Measurements from ENCODE around the gene TANC2.
A peak's percentile ranks its signal among the peaks of the same experiment; 100 is the strongest.

The TANC2 gene

GRCh38 chr17:62964506-62964905 lies 1.5 kb upstream of the TANC2 start:
- H2AK5ac ChIP-seq (ENCODE audit: low read length): no peak overlapping the region
- H3K27ac ChIP-seq (ENCODE audit: low read depth, low read length): no peak overlapping the region
- H4K91ac ChIP-seq (ENCODE audit: low read depth, low read length): no peak overlapping the region
- no peak overlapping the region for H2BK120ac ChIP-seq (ENCODE audit: insufficient read depth, low read length, poor library complexity)
- H3K4ac ChIP-seq (ENCODE audit: low read depth, low read length): no peak overlapping the region
- H3K18ac ChIP-seq (ENCODE audit: low read length): no peak overlapping the region
- no peaks in the 10 kb centered on the region for H3K36me3 ChIP-seq (ENCODE audit: control insufficient read depth in 1 of 2, insufficient read depth in 2 of 2, low read length in 2 of 2)
- H3K14ac ChIP-seq (ENCODE audit: low read length): no peak overlapping the region
- H4K12ac ChIP-seq (ENCODE audit: low read depth, low read length): no peak overlapping the region
- H3K4me2 ChIP-seq (ENCODE audit: low read length): no peak overlapping the region
- no peak for DNase-seq
- no peak overlapping the region for H2BK5ac ChIP-seq (ENCODE audit: low read depth, low read length, poor library complexity)
- H4K8ac ChIP-seq (ENCODE audit: low read depth, low read length): no peak overlapping the region
- H3K27me3 ChIP-seq (ENCODE audit: insufficient read depth, low read length): no peaks in the 10 kb centered on the region
- no peak overlapping the region for H3K4me3 ChIP-seq (ENCODE audit: low read depth, low read length)
- H3K9me3 ChIP-seq (ENCODE audit: insufficient read depth, low read depth, low read length): no peaks in the 10 kb centered on the region
- no peak overlapping the region for H2AFZ ChIP-seq (ENCODE audit: insufficient read depth, low read length, poor library complexity)
- no peak overlapping the region for H3K9ac ChIP-seq (ENCODE audit: low read length)
- WGBS (ENCODE audit: extremely low coverage, insufficient coverage, insufficient read length): no CpG with 5 or more reads among the region's 4 CpGs
- no peak overlapping the region for H3K23ac ChIP-seq (ENCODE audit: low read length)
- H3K79me1 ChIP-seq (ENCODE audit: low read length): peaks cover 16% of the 10 kb centered on the region
- no peak overlapping the region for H2BK12ac ChIP-seq (ENCODE audit: low read length)
- H3K79me2 ChIP-seq (ENCODE audit: control insufficient read depth, insufficient read depth, low read length, poor library complexity): peaks cover 13% of the 10 kb centered on the region
- H3K4me1 ChIP-seq (ENCODE audit: control insufficient read depth in 1 of 2, insufficient read depth in 2 of 2, low read length in 2 of 2): peaks cover 0 to 6% of the 10 kb centered on the region in 2 experiments

DNA sequence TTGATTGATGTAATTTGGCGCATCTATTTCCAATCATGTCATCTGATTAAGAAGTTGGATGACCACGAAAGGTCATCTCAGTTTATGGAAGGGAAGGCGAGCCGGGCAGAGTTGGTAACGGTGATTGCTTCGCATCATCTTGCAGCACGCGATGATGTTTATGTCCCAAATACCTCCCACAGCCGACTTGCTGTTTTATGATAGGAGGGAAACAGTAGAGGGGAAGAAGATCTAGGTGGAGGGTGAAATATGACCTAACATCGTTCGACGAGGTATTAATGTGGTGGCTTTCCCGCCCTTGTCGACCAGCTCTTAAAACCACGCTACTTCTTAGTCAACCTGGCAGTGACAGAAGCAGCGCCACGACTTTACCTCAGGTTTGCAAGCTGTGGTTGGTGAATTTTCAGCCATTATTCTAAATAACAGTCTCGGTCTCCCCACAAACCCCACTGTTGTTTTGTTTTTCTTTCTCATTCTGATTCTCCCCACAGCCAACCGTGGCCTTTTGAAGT lies 805 bp upstream of the TANC2 start:
- Histone ChIP-seq H3K9me3 (ENCODE audit: insufficient read depth, low read depth, low read length) (no peaks in the 10 kb centered on the region), H3K27ac (ENCODE audit: low read depth, low read length) (peak overlapping the region; percentile 98), H3K79me2 (ENCODE audit: control insufficient read depth, insufficient read depth, low read length, poor library complexity) (peaks cover 13% of the 10 kb centered on the region), H2AK5ac (ENCODE audit: low read length) (no peak overlapping the region), H4K8ac (ENCODE audit: low read depth, low read length) (peak overlapping the region; percentile 90), H3K4me2 (ENCODE audit: low read length) (peak overlapping the region; percentile 85), H2BK12ac (ENCODE audit: low read length) (peak overlapping the region; percentile 55), H2BK120ac (ENCODE audit: insufficient read depth, low read length, poor library complexity) (peak overlapping the region; percentile 97), H4K12ac (ENCODE audit: low read depth, low read length) (no peak overlapping the region), H3K14ac (ENCODE audit: low read length) (peak overlapping the region; percentile 93), H3K23ac (ENCODE audit: low read length) (no peak overlapping the region), H3K36me3 (ENCODE audit: control insufficient read depth in 1 of 2, insufficient read depth in 2 of 2, low read length in 2 of 2) (no peaks in the 10 kb centered on the region), H3K4me1 (ENCODE audit: control insufficient read depth in 1 of 2, insufficient read depth in 2 of 2, low read length in 2 of 2) (peaks cover 0 to 6% of the 10 kb centered on the region in 2 experiments), H3K4ac (ENCODE audit: low read depth, low read length) (peak overlapping the region; percentile 7), H3K18ac (ENCODE audit: low read length) (peak overlapping the region; percentile 26), H3K4me3 (ENCODE audit: low read depth, low read length) (no peak overlapping the region), H3K79me1 (ENCODE audit: low read length) (peaks cover 16% of the 10 kb centered on the region), H4K91ac (ENCODE audit: low read depth, low read length) (peak overlapping the region; percentile 99), H3K27me3 (ENCODE audit: insufficient read depth, low read length) (no peaks in the 10 kb centered on the region), H3K9ac (ENCODE audit: low read length) (no peak overlapping the region), H2AFZ (ENCODE audit: insufficient read depth, low read length, poor library complexity) (peak overlapping the region; percentile 32), H2BK5ac (ENCODE audit: low read depth, low read length, poor library complexity) (no peak overlapping the region)
- WGBS (ENCODE audit: extremely low coverage, insufficient coverage, insufficient read length): no CpG with 5 or more reads among the region's 19 CpGs
- DNase-seq: peak; percentile 38 to 66

DNA sequence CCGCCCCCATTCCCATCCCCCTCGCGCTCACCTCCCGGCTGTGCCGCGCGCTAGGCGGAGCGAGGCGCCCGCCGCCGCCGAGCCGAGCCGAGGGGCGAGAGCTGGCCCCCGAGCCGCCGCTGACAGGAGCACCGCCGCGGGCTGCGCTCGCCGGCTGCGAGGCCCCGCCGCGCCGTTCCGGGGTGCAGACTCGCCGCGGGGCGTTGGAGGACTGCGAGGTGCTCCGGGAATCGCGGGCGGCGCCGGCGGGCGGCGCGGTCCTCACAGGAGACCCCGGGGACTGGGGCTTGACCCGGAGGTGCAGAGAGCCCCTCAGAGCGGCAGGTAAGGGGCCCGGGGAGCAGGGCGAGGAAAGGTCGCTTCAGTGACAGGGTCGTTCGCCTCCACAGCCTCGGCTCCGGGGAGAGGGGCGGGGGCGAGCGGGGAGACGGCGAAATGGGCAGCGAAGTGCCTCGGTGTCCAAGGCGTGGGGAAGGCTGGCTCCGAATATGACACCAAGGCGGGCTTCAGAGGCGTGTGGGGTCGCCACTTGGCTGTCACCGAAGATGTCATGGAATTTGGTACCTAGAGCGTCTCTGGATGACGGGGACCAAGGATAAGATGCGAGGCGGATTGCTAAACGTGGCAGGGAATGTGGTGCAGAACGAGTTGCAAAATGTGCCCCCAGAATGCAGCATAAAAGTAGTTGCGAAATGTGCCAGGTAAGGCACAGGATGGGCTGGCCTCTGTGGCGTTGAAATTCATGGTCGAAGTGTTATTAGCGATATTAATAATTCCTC lies 580 bp downstream of the TANC2 start:
- H3K4ac ChIP-seq (ENCODE audit: low read depth, low read length): peak overlapping the region; percentile 96
- H3K79me1 ChIP-seq (ENCODE audit: low read length): peaks cover 16% of the 10 kb centered on the region
- H3K9ac ChIP-seq (ENCODE audit: low read length): peak overlapping the region; percentile 98
- peak overlapping the region; percentile 97 for H2BK120ac ChIP-seq (ENCODE audit: insufficient read depth, low read length, poor library complexity)
- H2BK5ac ChIP-seq (ENCODE audit: low read depth, low read length, poor library complexity): peak overlapping the region; percentile 99
- peak overlapping the region; percentile 100 for H3K14ac ChIP-seq (ENCODE audit: low read length)
- peak in 1 of 2 donors; percentile 29 for DNase-seq
- peak overlapping the region; percentile 58 for H3K4me2 ChIP-seq (ENCODE audit: low read length)
- no CpG with 5 or more reads among the region's 80 CpGs for WGBS (ENCODE audit: extremely low coverage, insufficient coverage, insufficient read length)
- peak overlapping the region; percentile 70 for H2BK12ac ChIP-seq (ENCODE audit: low read length)
- no peak overlapping the region for H3K23ac ChIP-seq (ENCODE audit: low read length)
- H3K79me2 ChIP-seq (ENCODE audit: control insufficient read depth, insufficient read depth, low read length, poor library complexity): peaks cover 19% of the 10 kb centered on the region
- peaks cover 5% of the 10 kb centered on the region in 2 experiments for H3K36me3 ChIP-seq (ENCODE audit: control insufficient read depth in 1 of 2, insufficient read depth in 2 of 2, low read length in 2 of 2)
- H3K4me3 ChIP-seq (ENCODE audit: low read depth, low read length): peak overlapping the region; percentile 93
- no peaks in the 10 kb centered on the region for H3K27me3 ChIP-seq (ENCODE audit: insufficient read depth, low read length)
- peaks cover 2 to 8% of the 10 kb centered on the region in 2 experiments for H3K4me1 ChIP-seq (ENCODE audit: control insufficient read depth in 1 of 2, insufficient read depth in 2 of 2, low read length in 2 of 2)
- peak overlapping the region; percentile 98 for H3K27ac ChIP-seq (ENCODE audit: low read depth, low read length)
- peak overlapping the region; percentile 93 for H4K8ac ChIP-seq (ENCODE audit: low read depth, low read length)
- H4K91ac ChIP-seq (ENCODE audit: low read depth, low read length): peak overlapping the region; percentile 99
- H4K12ac ChIP-seq (ENCODE audit: low read depth, low read length): peak overlapping the region; percentile 85
- peak overlapping the region; percentile 67 for H2AFZ ChIP-seq (ENCODE audit: insufficient read depth, low read length, poor library complexity)
- H3K9me3 ChIP-seq (ENCODE audit: insufficient read depth, low read depth, low read length): peaks cover 2% of the 10 kb centered on the region
- peak overlapping the region; percentile 45 for H2AK5ac ChIP-seq (ENCODE audit: low read length)
- H3K18ac ChIP-seq (ENCODE audit: low read length): peak overlapping the region; percentile 90

DNA sequence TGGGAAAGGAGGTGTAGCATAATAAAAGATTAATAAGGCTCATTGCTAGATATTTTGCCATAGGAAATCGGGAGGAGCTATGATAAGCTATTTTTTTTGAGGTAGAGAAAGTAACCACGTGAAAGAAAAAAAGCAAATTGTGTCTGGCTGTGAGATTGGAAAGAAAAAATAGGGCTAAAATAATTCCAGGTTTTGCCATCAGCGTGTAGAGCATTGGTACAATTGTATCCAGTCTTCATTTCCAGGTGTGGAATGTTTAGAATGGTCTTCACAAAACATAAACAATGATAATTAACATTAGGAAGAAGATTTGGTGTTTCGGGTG lies 1.1 kb downstream of the TANC2 start:
- no peak overlapping the region for H3K23ac ChIP-seq (ENCODE audit: low read length)
- H3K36me3 ChIP-seq (ENCODE audit: control insufficient read depth in 1 of 2, insufficient read depth in 2 of 2, low read length in 2 of 2): peaks cover 5% of the 10 kb centered on the region in 2 experiments
- peaks cover 3 to 8% of the 10 kb centered on the region in 2 experiments for H3K4me1 ChIP-seq (ENCODE audit: control insufficient read depth in 1 of 2, insufficient read depth in 2 of 2, low read length in 2 of 2)
- H3K4me2 ChIP-seq (ENCODE audit: low read length): peak overlapping the region; percentile 58
- peak overlapping the region; percentile 98 for H3K9ac ChIP-seq (ENCODE audit: low read length)
- no peak overlapping the region for H2AFZ ChIP-seq (ENCODE audit: insufficient read depth, low read length, poor library complexity)
- H4K8ac ChIP-seq (ENCODE audit: low read depth, low read length): no peak overlapping the region
- no peak overlapping the region for H3K18ac ChIP-seq (ENCODE audit: low read length)
- H3K79me2 ChIP-seq (ENCODE audit: control insufficient read depth, insufficient read depth, low read length, poor library complexity): peaks cover 21% of the 10 kb centered on the region
- peak overlapping the region; percentile 93 for H3K4me3 ChIP-seq (ENCODE audit: low read depth, low read length)
- H2AK5ac ChIP-seq (ENCODE audit: low read length): no peak overlapping the region
- H4K91ac ChIP-seq (ENCODE audit: low read depth, low read length): peak overlapping the region; percentile 99
- peak overlapping the region; percentile 96 for H3K4ac ChIP-seq (ENCODE audit: low read depth, low read length)
- H4K12ac ChIP-seq (ENCODE audit: low read depth, low read length): no peak overlapping the region
- H3K9me3 ChIP-seq (ENCODE audit: insufficient read depth, low read depth, low read length): peaks cover 2% of the 10 kb centered on the region
- peaks cover 16% of the 10 kb centered on the region for H3K79me1 ChIP-seq (ENCODE audit: low read length)
- H3K27ac ChIP-seq (ENCODE audit: low read depth, low read length): peak overlapping the region; percentile 98
- no peak overlapping the region for H3K14ac ChIP-seq (ENCODE audit: low read length)
- H2BK5ac ChIP-seq (ENCODE audit: low read depth, low read length, poor library complexity): peak overlapping the region; percentile 99
- DNase-seq: no peak
- H3K27me3 ChIP-seq (ENCODE audit: insufficient read depth, low read length): no peaks in the 10 kb centered on the region
- no CpG with 5 or more reads among the region's 4 CpGs for WGBS (ENCODE audit: extremely low coverage, insufficient coverage, insufficient read length)
- peak overlapping the region; percentile 97 for H2BK120ac ChIP-seq (ENCODE audit: insufficient read depth, low read length, poor library complexity)
- H2BK12ac ChIP-seq (ENCODE audit: low read length): no peak overlapping the region
